ENCODE results near the gene XAF1.

XAF1 gene

DNA sequence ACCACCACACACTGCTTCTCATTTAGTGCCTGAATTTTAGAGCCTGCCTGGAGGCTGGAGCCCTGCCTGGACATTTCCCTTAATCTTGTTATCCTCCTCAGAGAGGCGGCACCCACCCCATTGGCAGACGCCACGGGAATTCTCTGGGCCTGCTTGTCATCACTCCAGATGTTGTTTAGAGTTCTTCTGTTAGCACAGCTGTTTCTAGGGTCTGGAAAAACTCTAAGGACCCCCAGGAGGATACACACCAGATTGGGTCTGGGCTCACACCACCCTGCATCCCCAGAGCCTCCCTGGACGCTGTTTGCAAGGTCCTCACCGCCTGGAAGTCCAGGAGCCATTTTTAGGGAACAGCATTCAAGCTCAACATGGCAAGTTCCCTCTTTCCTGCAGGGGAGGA is 565 bp upstream of the XAF1 start:
- WGBS (ENCODE audit: extremely low coverage, insufficient coverage, low lambda C conversion rate): no CpG with 5 or more reads among the region's 5 CpGs
- Histone ChIP-seq H3K4me3 (ENCODE audit: low read length) (no peak overlapping the region), H4K8ac (ENCODE audit: low read depth, low read length) (no peak overlapping the region), H3K4me2 (ENCODE audit: low read length) (no peak overlapping the region), H2BK15ac (replicated peaks; ENCODE audit: low read depth) (no peak overlapping the region), H3K27me3 (ENCODE audit: insufficient read depth, low read length, poor library complexity) (no peaks in the 10 kb centered on the region), H2BK120ac (ENCODE audit: low read depth, low read length) (no peak overlapping the region), H3K27ac (ENCODE audit: low read depth, low read length) (no peak overlapping the region), H3K9ac (ENCODE audit: low read length) (no peak overlapping the region), H3K4me1 (ENCODE audit: control insufficient read depth, low read depth, low read length) (peaks cover 2% of the 10 kb centered on the region), H3K18ac (ENCODE audit: low read length) (no peak overlapping the region), H4K5ac (ENCODE audit: low read length) (no peak overlapping the region), H3K36me3 (ENCODE audit: control insufficient read depth, insufficient read depth, low read length) (no peaks in the 10 kb centered on the region), H3K23ac (ENCODE audit: low read length) (no peak overlapping the region), H3K56ac (ENCODE audit: low read length) (no peak overlapping the region), H2BK5ac (ENCODE audit: low read length) (no peak overlapping the region), H2AK5ac (ENCODE audit: low read length) (no peak overlapping the region), H3K79me2 (ENCODE audit: control insufficient read depth, insufficient read depth, low read length) (no peaks in the 10 kb centered on the region), H3K79me1 (ENCODE audit: low read length) (no peaks in the 10 kb centered on the region), H3K4ac (ENCODE audit: low read depth, low read length) (no peak overlapping the region)
- DNase-seq: no peak

DNA sequence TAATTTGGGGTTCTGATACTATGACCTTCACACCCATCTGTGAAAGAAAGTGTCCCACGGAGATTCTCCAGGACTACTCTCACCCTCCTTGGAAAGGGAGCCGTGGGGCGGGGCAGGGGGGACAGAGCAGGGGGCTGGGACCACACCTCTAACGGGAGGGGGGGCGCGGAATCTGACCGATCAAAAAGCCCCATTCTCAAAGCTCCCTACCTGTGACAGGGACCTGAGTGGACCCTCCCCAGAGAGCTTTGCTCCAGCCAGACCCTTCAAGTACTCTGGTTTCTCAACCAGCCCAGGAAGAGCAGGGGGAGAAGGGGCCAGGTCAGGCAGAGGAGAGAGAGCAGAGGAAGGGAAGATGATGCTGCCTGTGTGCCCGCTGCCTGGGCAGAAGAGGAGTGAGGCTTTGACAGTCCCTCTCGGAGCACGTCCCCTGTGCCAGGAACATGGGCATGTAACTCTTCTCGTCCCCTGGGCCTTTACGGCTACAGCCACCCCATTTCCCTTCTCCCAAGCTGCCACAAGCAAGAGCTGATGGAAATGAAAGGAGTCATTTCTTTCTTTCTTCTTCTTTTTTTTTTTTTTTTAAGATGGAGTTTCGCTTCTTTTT is 682 bp downstream of the XAF1 start:
- no CpG with 5 or more reads among the region's 13 CpGs for WGBS (ENCODE audit: extremely low coverage, insufficient coverage, low lambda C conversion rate)
- H3K4me3 ChIP-seq (ENCODE audit: low read length): no peak overlapping the region

GRCh38 chr17:6757747-6758146 is 1.9 kb downstream of the XAF1 start:
- WGBS (ENCODE audit: extremely low coverage, insufficient coverage, low lambda C conversion rate): no CpG with 5 or more reads among the region's 2 CpGs
- no peak overlapping the region for H2AK5ac ChIP-seq (ENCODE audit: low read length)
- no peaks in the 10 kb centered on the region for H3K79me1 ChIP-seq (ENCODE audit: low read length)
- H3K4me3 ChIP-seq (ENCODE audit: low read length): no peak overlapping the region
- no peak overlapping the region for H2BK120ac ChIP-seq (ENCODE audit: low read depth, low read length)
- no peaks in the 10 kb centered on the region for H3K79me2 ChIP-seq (ENCODE audit: control insufficient read depth, insufficient read depth, low read length)
- no peaks in the 10 kb centered on the region for H3K27me3 ChIP-seq (ENCODE audit: insufficient read depth, low read length, poor library complexity)
- no peak overlapping the region for H3K56ac ChIP-seq (ENCODE audit: low read length)
- DNase-seq: no peak
- no peak overlapping the region for H3K23ac ChIP-seq (ENCODE audit: low read length)
- H3K4me2 ChIP-seq (ENCODE audit: low read length): no peak overlapping the region
- H2BK15ac ChIP-seq (replicated peaks; ENCODE audit: low read depth): no peak overlapping the region
- H2BK5ac ChIP-seq (ENCODE audit: low read length): no peak overlapping the region
- no peak overlapping the region for H3K9ac ChIP-seq (ENCODE audit: low read length)
- no peak overlapping the region for H3K4ac ChIP-seq (ENCODE audit: low read depth, low read length)
- H3K36me3 ChIP-seq (ENCODE audit: control insufficient read depth, insufficient read depth, low read length): no peaks in the 10 kb centered on the region
- H3K18ac ChIP-seq (ENCODE audit: low read length): no peak overlapping the region
- no peak overlapping the region for H4K8ac ChIP-seq (ENCODE audit: low read depth, low read length)
- no peak overlapping the region for H4K5ac ChIP-seq (ENCODE audit: low read length)
- H3K27ac ChIP-seq (ENCODE audit: low read depth, low read length): no peak overlapping the region
- no peaks in the 10 kb centered on the region for H3K4me1 ChIP-seq (ENCODE audit: control insufficient read depth, low read depth, low read length)

More for the DNA sequence above, 682 bp downstream of the XAF1 start:
- Histone ChIP-seq H3K18ac (ENCODE audit: low read length) (no peak overlapping the region), H3K9ac (ENCODE audit: low read length) (no peak overlapping the region), H3K4me2 (ENCODE audit: low read length) (no peak overlapping the region), H3K4me1 (ENCODE audit: control insufficient read depth, low read depth, low read length) (peaks cover 2% of the 10 kb centered on the region), H2BK120ac (ENCODE audit: low read depth, low read length) (no peak overlapping the region), H3K4ac (ENCODE audit: low read depth, low read length) (no peak overlapping the region), H3K79me1 (ENCODE audit: low read length) (no peaks in the 10 kb centered on the region), H3K27me3 (ENCODE audit: insufficient read depth, low read length, poor library complexity) (no peaks in the 10 kb centered on the region), H3K23ac (ENCODE audit: low read length) (no peak overlapping the region), H4K8ac (ENCODE audit: low read depth, low read length) (no peak overlapping the region), H3K36me3 (ENCODE audit: control insufficient read depth, insufficient read depth, low read length) (no peaks in the 10 kb centered on the region), H2BK15ac (replicated peaks; ENCODE audit: low read depth) (no peak overlapping the region), H3K79me2 (ENCODE audit: control insufficient read depth, insufficient read depth, low read length) (no peaks in the 10 kb centered on the region), H2BK5ac (ENCODE audit: low read length) (no peak overlapping the region), H3K56ac (ENCODE audit: low read length) (no peak overlapping the region), H3K27ac (ENCODE audit: low read depth, low read length) (no peak overlapping the region), H2AK5ac (ENCODE audit: low read length) (no peak overlapping the region), H4K5ac (ENCODE audit: low read length) (no peak overlapping the region)
- DNase-seq: no peak

DNA sequence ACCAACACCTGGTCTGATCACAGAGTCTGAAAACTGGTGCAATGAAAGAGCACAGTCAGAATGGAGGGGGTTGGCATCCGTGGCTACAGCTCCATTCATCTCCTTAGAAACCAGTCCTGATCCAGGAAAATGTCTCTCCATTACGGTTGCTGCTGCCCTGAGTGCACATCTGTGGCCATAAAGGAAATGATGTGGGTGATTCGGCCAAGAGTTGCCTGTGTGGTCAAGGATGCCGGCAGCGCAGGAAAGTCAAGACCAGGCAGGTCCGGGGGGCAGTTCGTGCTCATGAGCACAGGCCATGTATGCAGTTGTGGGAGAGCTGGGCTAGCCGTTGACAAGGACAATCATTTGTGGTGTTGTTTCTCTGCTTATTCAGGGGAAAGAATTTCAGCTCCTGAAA is 5.9 kb downstream of the XAF1 start:
- H3K4me3 ChIP-seq (ENCODE audit: low read length): no peak overlapping the region
- WGBS (ENCODE audit: extremely low coverage, insufficient coverage, low lambda C conversion rate): no CpG with 5 or more reads among the region's 8 CpGs

DNA sequence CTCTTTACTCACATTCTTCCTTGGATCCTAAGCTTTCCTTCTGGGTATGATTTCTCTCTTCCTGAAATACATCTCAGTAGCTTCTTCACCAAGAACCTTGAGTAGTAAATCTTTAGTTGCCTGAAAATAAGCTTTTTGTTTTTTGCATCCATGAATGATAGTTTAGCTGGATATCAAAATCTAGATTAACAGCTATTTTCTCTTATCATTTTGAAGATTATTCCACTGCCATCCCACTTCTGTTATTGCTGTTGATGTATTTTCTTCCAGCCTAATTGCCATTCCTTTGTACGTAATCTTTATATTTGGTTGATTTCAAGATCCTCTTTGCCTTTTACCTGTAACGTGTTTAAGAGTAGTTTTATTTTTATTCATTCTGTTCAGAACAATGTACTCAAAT is 12.6 kb downstream of the XAF1 start:
- WGBS (ENCODE audit: extremely low coverage, insufficient coverage, low lambda C conversion rate): no CpG with 5 or more reads among the region's 2 CpGs
- Histone ChIP-seq H4K5ac (ENCODE audit: low read length) (no peak overlapping the region), H2AK5ac (ENCODE audit: low read length) (no peak overlapping the region), H3K9ac (ENCODE audit: low read length) (no peak overlapping the region), H3K56ac (ENCODE audit: low read length) (no peak overlapping the region), H2BK15ac (replicated peaks; ENCODE audit: low read depth) (no peak overlapping the region), H4K8ac (ENCODE audit: low read depth, low read length) (no peak overlapping the region), H3K79me1 (ENCODE audit: low read length) (no peaks in the 10 kb centered on the region), H2BK120ac (ENCODE audit: low read depth, low read length) (no peak overlapping the region), H3K4me1 (ENCODE audit: control insufficient read depth, low read depth, low read length) (no peaks in the 10 kb centered on the region), H3K4ac (ENCODE audit: low read depth, low read length) (no peak overlapping the region), H3K79me2 (ENCODE audit: control insufficient read depth, insufficient read depth, low read length) (no peaks in the 10 kb centered on the region), H3K4me2 (ENCODE audit: low read length) (no peak overlapping the region), H3K36me3 (ENCODE audit: control insufficient read depth, insufficient read depth, low read length) (no peaks in the 10 kb centered on the region), H3K4me3 (ENCODE audit: low read length) (no peak overlapping the region), H3K18ac (ENCODE audit: low read length) (no peak overlapping the region), H2BK5ac (ENCODE audit: low read length) (no peak overlapping the region), H3K27me3 (ENCODE audit: insufficient read depth, low read length, poor library complexity) (no peaks in the 10 kb centered on the region), H3K23ac (ENCODE audit: low read length) (no peak overlapping the region), H3K27ac (ENCODE audit: low read depth, low read length) (no peak overlapping the region)
- no peak for DNase-seq

More for the DNA sequence above, 5.9 kb downstream of the XAF1 start:
- no peak overlapping the region for H3K9ac ChIP-seq (ENCODE audit: low read length)
- no peak overlapping the region for H2BK5ac ChIP-seq (ENCODE audit: low read length)
- no peak overlapping the region for H2BK120ac ChIP-seq (ENCODE audit: low read depth, low read length)
- H4K5ac ChIP-seq (ENCODE audit: low read length): no peak overlapping the region
- H3K79me1 ChIP-seq (ENCODE audit: low read length): no peaks in the 10 kb centered on the region
- H3K56ac ChIP-seq (ENCODE audit: low read length): no peak overlapping the region
- DNase-seq: no peak
- no peak overlapping the region for H2AK5ac ChIP-seq (ENCODE audit: low read length)
- H3K36me3 ChIP-seq (ENCODE audit: control insufficient read depth, insufficient read depth, low read length): no peaks in the 10 kb centered on the region
- H4K8ac ChIP-seq (ENCODE audit: low read depth, low read length): no peak overlapping the region
- H3K23ac ChIP-seq (ENCODE audit: low read length): no peak overlapping the region
- H3K27me3 ChIP-seq (ENCODE audit: insufficient read depth, low read length, poor library complexity): no peaks in the 10 kb centered on the region
- H3K4me1 ChIP-seq (ENCODE audit: control insufficient read depth, low read depth, low read length): no peaks in the 10 kb centered on the region
- H3K27ac ChIP-seq (ENCODE audit: low read depth, low read length): no peak overlapping the region
- no peak overlapping the region for H2BK15ac ChIP-seq (replicated peaks; ENCODE audit: low read depth)
- H3K18ac ChIP-seq (ENCODE audit: low read length): no peak overlapping the region
- no peak overlapping the region for H3K4ac ChIP-seq (ENCODE audit: low read depth, low read length)
- no peaks in the 10 kb centered on the region for H3K79me2 ChIP-seq (ENCODE audit: control insufficient read depth, insufficient read depth, low read length)
- no peak overlapping the region for H3K4me2 ChIP-seq (ENCODE audit: low read length)

- H3K27ac ChIP-seq (ENCODE audit: low read depth, low read length): no peak overlapping the region
- no peak overlapping the region for H3K56ac ChIP-seq (ENCODE audit: low read length)
- DNase-seq: no peak
- H2AK5ac ChIP-seq (ENCODE audit: low read length): no peak overlapping the region
- no peak overlapping the region for H2BK5ac ChIP-seq (ENCODE audit: low read length)
- H3K9ac ChIP-seq (ENCODE audit: low read length): no peak overlapping the region
- no peaks in the 10 kb centered on the region for H3K36me3 ChIP-seq (ENCODE audit: control insufficient read depth, insufficient read depth, low read length)
- WGBS (ENCODE audit: extremely low coverage, insufficient coverage, low lambda C conversion rate): no CpG with 5 or more reads among the region's 1 CpG
- no peak overlapping the region for H3K18ac ChIP-seq (ENCODE audit: low read length)
- no peak overlapping the region for H3K4ac ChIP-seq (ENCODE audit: low read depth, low read length)
- peaks cover 10% of the 10 kb centered on the region for H3K27me3 ChIP-seq (ENCODE audit: insufficient read depth, low read length, poor library complexity)
- no peaks in the 10 kb centered on the region for H3K79me1 ChIP-seq (ENCODE audit: low read length)
- no peak overlapping the region for H3K23ac ChIP-seq (ENCODE audit: low read length)
- H4K8ac ChIP-seq (ENCODE audit: low read depth, low read length): no peak overlapping the region
- no peak overlapping the region for H4K5ac ChIP-seq (ENCODE audit: low read length)
- H2BK15ac ChIP-seq (replicated peaks; ENCODE audit: low read depth): no peak overlapping the region
- no peak overlapping the region for H2BK120ac ChIP-seq (ENCODE audit: low read depth, low read length)
- H3K4me2 ChIP-seq (ENCODE audit: low read length): no peak overlapping the region
- H3K4me3 ChIP-seq (ENCODE audit: low read length): no peak overlapping the region
- H3K4me1 ChIP-seq (ENCODE audit: control insufficient read depth, low read depth, low read length): no peaks in the 10 kb centered on the region
- no peaks in the 10 kb centered on the region for H3K79me2 ChIP-seq (ENCODE audit: control insufficient read depth, insufficient read depth, low read length)
Observed at GRCh38 chr17:6772016-6772415, 16.2 kb downstream of the XAF1 start.

All from mesendoderm (in vitro differentiated cells).